ENCODE data around the gene CAPNS1. TPM values are rescaled to one million over a fixed set of nuclear protein-coding genes. Genes with fewer than 3 reads are reported as not detected.

CAPNS1 gene
- 190 and 256 TPM in 2 replicates for total RNA-seq

GRCh38 chr19:36139473-36140303, at the start of gene CAPNS1:
Gene CAPNS1 (plus strand): TSS chr19:36140066. CDS start chr19:36141012, 946 bp downstream.

DNA sequence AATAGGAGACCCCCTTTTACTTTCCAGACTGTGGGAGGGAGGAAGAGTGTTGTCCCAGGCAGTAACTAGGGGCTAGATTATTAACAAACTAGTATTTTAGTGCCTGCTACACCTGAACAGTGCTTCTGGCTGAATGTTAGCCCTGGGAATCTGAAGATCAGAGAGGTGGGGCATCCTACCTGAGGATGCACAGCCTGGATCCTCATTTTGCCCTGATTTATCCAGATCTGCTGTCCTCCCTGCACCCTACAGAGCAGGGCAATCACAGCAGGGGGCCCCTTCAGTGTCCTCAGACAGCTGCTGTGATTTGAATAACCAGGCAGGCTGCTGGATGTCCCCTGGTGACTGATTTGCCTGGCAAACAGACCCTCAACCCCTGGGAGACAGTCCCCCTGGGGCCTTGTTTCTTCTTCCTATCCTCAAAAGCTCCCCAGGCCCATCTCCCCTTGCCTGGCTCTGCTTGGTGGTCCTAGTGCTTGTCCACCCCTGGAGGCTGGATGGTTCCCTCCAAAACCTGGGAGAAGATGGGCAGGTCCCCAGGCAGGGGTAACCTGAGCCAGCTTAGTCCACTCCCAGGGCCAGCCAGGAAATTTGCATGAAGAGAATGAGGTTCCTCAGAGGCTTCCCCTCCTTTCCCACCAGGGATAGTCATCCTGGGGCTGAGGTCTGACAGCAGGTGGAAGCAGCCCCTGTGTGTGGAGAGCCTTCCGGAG, 29.2 kb upstream of the CAPNS1 start, which contains the start of gene OVOL3:
Gene OVOL3, plus strand, starts transcription at position 657 of the 713 bp plus-strand sequence. CDS start 60 bp downstream, outside the sequence.

DNA sequence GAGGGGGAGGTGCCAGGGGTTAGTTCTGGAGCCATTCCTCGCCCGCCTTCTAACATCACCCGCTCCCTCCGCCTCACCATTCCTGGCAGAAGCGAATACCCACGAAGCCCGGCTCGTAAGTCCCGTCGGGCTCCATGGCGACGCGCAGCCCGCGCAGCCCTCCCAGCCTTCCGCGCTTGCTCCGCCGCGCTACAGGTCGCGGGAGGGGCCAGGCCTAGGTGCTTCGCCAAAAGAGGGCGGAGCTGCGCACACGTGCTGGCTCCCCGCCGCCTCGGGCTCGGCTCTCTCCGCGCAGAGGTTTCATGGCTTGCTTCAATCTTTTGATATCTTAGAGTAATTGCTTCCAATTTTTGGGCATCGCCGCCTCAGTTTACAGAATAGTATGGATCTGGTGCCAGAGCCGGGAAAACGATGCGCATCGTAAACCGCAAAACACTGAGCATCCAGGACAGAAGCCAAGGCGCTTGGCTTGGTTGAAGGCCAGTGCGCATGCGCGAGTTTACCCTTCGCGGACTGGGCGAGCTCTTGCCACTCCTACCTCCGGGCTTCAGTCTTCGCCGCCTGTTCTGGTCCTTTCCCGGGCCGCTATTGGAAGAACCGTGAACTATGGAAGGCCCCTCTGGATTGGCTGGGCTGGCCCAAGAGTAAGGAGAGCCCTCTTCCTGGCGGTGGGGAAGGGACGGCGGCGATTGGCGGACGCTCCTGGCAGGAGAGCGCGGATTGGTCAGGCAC, 25.0 kb upstream of the CAPNS1 start, which contains the start of gene POLR2I:
Gene POLR2I, minus strand, starts transcription at position 155 of the 732 bp plus-strand sequence. Its CDS starts 19 bp downstream, at position 136.

DNA sequence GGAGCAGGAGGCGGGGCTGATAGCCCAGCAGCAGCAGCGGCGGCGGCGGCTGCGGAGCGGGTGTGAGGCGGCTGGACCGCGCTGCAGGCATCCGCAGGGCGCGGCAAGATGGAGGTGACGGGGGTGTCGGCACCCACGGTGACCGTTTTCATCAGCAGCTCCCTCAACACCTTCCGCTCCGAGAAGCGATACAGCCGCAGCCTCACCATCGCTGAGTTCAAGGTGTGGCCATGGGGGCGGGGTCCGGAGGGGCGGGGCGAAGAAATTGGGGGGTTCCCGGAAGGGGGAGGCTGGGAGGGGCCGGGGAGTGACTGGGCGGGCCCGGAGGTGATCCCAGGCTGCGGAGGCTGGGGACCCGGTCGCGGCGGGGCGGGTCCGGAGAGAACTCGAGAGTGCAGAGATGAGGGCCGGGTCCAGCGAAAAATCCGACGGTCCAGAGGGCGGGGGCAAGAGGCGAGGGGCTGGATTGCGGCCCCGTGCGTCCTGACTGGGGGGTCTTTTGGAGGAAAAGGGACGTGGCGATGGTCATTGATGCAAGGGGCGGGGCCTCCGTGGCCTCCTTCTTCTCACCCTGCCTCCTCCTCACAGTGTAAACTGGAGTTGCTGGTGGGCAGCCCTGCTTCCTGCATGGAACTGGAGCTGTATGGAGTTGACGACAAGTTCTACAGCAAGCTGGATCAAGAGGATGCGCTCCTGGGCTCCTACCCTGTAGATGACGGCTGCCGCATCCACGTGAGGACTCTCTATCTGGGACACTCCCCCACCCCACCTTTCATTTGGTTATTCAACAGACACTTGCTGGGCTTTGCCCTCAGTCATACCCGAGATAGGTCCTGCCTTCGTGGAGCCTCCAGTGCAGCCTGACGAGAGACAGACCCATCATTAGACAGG, 24.2 kb upstream of the CAPNS1 start, which contains the start of gene TBCB:
Gene TBCB, plus strand, starts transcription at position 16 of the 891 bp plus-strand sequence. Its CDS starts 93 bp downstream, at position 109.

DNA sequence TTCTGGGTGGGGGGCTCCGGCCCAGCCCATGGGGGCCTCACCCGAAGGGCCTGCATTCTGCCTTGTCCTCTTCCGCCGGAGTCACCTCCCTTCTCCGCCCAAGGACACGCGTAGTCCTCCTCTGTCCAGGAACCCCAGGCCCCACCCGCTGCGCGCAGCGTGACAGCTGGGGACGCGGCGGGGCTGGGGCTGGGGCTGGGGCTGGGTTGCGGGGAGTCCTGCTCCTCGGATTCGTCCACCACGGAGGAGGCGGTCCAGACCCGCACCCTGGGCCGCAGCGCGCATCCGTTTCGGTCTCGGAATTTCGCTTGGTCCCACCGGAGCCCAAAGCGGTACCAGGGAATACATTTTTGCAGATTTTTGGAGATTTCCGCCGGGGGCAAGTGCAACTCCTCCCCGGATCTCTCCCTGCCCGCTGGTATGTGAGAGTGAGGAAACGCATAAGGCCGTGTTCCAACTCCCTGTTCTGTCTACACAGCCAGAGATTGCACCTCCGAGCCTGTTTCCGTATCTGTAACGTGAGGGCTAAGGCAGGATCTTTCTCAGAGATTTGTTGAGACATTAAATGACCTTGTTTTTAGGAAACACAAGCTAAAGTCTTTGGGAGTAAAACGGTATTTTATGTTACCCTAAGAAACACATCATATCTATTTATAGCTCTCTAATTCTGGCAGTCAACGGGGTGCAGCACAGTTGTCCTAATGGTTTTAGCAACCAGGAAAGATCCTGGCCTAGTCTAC, 12.7 kb downstream of the CAPNS1 start, which contains the start of gene COX7A1:
Gene COX7A1, minus strand, starts transcription at position 96 of the 740 bp plus-strand sequence. Its CDS starts 40 bp downstream, at position 56.

Other genes starting within 250 kb of the CAPNS1 start
- 3.6 and 4.7 TPM in 2 replicates for gene NFKBID, start 239.5 kb upstream of the CAPNS1 start, total RNA-seq
- gene HCST, start 237.5 kb upstream of the CAPNS1 start, total RNA-seq: not detected in 2 replicates
- not detected in 2 replicates for gene TYROBP, start 231.8 kb upstream of the CAPNS1 start, total RNA-seq
- gene LRFN3, start 203.7 kb upstream of the CAPNS1 start, total RNA-seq: 15.5 and 20.4 TPM in 2 replicates
- 31.5 and 37.5 TPM in 2 replicates for gene SDHAF1, start 144.9 kb upstream of the CAPNS1 start, total RNA-seq
- 0.87 TPM in 1 of 2 replicates, not detected in the other for gene SYNE4, start 131.3 kb upstream of the CAPNS1 start, total RNA-seq
- gene ALKBH6, start 125.9 kb upstream of the CAPNS1 start, total RNA-seq: 17.2 and 20.0 TPM in 2 replicates
- 27.1 and 34.3 TPM in 2 replicates for gene CLIP3, start 107.2 kb upstream of the CAPNS1 start, total RNA-seq
- 8.9 and 18.3 TPM in 2 replicates for gene THAP8, start 85.8 kb upstream of the CAPNS1 start, total RNA-seq
- 0.24 and 0.69 TPM in 2 replicates for gene WDR62, start 85.2 kb upstream of the CAPNS1 start, total RNA-seq
- not detected in 2 replicates for gene OVOL3, start 28.9 kb upstream of the CAPNS1 start, total RNA-seq
- gene POLR2I, start 25.2 kb upstream of the CAPNS1 start, total RNA-seq: 24.8 and 28.1 TPM in 2 replicates
- 123 and 134 TPM in 2 replicates for gene TBCB, start 24.6 kb upstream of the CAPNS1 start, total RNA-seq
- gene COX7A1, start 12.4 kb downstream of the CAPNS1 start, total RNA-seq: 10.0 and 10.2 TPM in 2 replicates
- 3.1 and 4.4 TPM in 2 replicates for gene ZNF565, start 74.6 kb downstream of the CAPNS1 start, total RNA-seq
- gene ZNF146, start 75.0 kb downstream of the CAPNS1 start, total RNA-seq: 51.7 and 73.5 TPM in 2 replicates
- 1.5 and 1.7 TPM in 2 replicates for gene ZFP14, start 239.1 kb downstream of the CAPNS1 start, total RNA-seq

Data from cardiac ventricle fibroblast (primary cell).